Activated T-cell treated with anti-CD3 and anti-CD28 coated beads, Interleukin-2, amount 50 U/mL, for 24 hours (primary cell): ENCODE results near the gene KYAT1.
A peak's percentile ranks its signal among the peaks of the same experiment; 100 is the strongest.
"Not testable (repeated sequence)": the region's sequence is repeated elsewhere in the genome, so short reads cannot be mapped to it uniquely, and the experiment has no call there.

Experiments used
- DNase-seq: peaks from one replicate; pipeline ENCODE4 v3.0.0-alpha.2; 2020
- H3K27ac Mint-ChIP-seq: 2 replicates; pipeline ENCODE4 v1.8.0; 2020; ENCODE audit warnings: mild to moderate bottlenecking, mixed read lengths
- H3K27me3 Mint-ChIP-seq: 2 replicates; pipeline ENCODE4 v1.8.0; 2020; ENCODE audit warnings: mixed read lengths
- H3K36me3 Mint-ChIP-seq: 2 replicates; pipeline ENCODE4 v1.8.0; 2020; ENCODE audit warnings: low read depth, mixed read lengths
- H3K4me1 Mint-ChIP-seq: 2 replicates; pipeline ENCODE4 v1.8.0; 2020; ENCODE audit warnings: low read depth, mixed read lengths
- H3K4me3 Mint-ChIP-seq: 2 replicates; pipeline ENCODE4 v1.8.0; 2020; ENCODE audit warnings: mild to moderate bottlenecking, moderate library complexity, mixed read lengths
- H3K9me3 Mint-ChIP-seq: 2 replicates; pipeline ENCODE4 v1.8.0; 2020; ENCODE audit warnings: mixed read lengths

The KYAT1 gene

DNA sequence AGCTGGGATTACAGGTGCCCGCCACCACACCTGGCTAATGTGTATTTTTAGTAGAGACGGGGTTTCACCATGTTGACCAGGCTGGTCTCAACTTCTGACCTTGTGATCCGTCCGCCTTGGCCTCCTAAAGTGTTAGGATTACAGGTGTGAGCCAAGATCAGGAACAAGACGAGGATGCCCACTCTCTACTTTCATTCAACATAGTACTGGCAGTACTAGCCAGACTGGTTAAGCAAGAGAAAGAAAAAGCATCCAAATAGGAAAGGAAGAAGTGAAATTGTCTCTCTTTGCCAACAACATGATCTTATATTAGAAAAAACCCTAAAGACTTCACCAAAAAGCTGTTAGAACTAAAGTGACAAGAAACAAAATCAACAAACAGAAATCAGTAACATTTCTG is 70.9 kb downstream of the KYAT1 start:
- no peak overlapping the region for H3K27ac Mint-ChIP-seq
- DNase-seq, result no peak
- no peaks in the 10 kb centered on the region for H3K9me3 Mint-ChIP-seq
- no peak overlapping the region for H3K4me3 Mint-ChIP-seq
- H3K27me3 Mint-ChIP-seq, result no peaks in the 10 kb centered on the region
- peaks cover 23% of the 10 kb centered on the region for H3K36me3 Mint-ChIP-seq
- H3K4me1 Mint-ChIP-seq, result no peaks in the 10 kb centered on the region

DNA sequence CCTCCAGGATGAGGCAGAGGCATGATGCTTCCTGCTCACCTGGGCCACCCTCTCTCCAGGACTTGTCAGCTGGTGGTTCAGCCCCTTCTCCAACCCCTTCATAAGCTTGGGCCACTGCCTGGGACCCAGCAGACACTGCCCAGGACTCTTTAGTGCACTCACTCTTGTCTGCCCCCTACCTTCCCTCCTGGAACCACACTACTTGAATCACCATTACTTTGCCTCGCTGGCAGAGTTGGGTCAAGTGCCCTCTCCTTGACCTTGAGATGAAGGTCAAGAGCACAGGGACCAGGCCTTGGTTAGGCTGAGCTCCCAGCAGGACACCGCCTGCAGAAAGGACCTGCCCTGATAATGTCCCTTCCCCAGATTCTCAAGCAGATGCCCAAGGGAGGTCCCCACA is 71.9 kb downstream of the KYAT1 start:
- DNase-seq, result no peak
- no peak overlapping the region for H3K4me3 Mint-ChIP-seq
- H3K9me3 Mint-ChIP-seq, result no peaks in the 10 kb centered on the region
- no peaks in the 10 kb centered on the region for H3K4me1 Mint-ChIP-seq
- H3K27me3 Mint-ChIP-seq, result no peaks in the 10 kb centered on the region
- H3K36me3 Mint-ChIP-seq, result peaks cover 32% of the 10 kb centered on the region
- peak overlapping the region; percentile 7 for H3K27ac Mint-ChIP-seq

GRCh38 chr9:128809036-128809599 is 72.6 kb downstream of the KYAT1 start:
- H3K27ac Mint-ChIP-seq, result no peak overlapping the region
- no peak overlapping the region for H3K4me3 Mint-ChIP-seq
- H3K4me1 Mint-ChIP-seq, result no peaks in the 10 kb centered on the region
- no peaks in the 10 kb centered on the region for H3K9me3 Mint-ChIP-seq
- no peaks in the 10 kb centered on the region for H3K27me3 Mint-ChIP-seq
- peaks cover 37% of the 10 kb centered on the region for H3K36me3 Mint-ChIP-seq
- no peak for DNase-seq

- Mint-ChIP-seq H3K36me3 (peaks cover 43% of the 10 kb centered on the region), H3K9me3 (no peaks in the 10 kb centered on the region), H3K27ac (no peak overlapping the region), H3K27me3 (no peaks in the 10 kb centered on the region), H3K4me3 (no peak overlapping the region), H3K4me1 (no peaks in the 10 kb centered on the region)
- no peak for DNase-seq
Observed at GRCh38 chr9:128808543-128808942, 73.2 kb downstream of the KYAT1 start.

DNA sequence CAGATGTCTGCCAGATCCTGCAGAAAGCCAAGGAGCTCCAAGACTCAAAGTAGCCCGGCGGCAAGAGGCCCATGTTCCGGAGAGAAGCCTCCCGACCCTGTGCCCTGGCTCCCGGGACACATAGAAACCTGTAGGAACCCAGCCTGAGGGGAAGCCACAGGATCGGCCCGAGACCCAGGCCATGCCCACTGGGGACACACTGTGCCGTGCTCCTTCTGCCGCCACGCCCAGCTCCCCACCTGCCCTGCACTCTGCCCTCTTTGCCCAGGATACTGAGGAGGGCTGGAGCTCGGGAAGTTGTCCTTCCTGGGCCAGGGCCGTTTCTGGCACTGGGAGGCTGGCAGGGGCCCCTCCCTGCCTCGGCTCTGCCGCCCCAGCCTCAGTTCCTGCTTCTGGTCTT is 73.9 kb downstream of the KYAT1 start:
- Mint-ChIP-seq H3K9me3 (no peaks in the 10 kb centered on the region), H3K4me1 (no peaks in the 10 kb centered on the region), H3K4me3 (no peak overlapping the region), H3K27me3 (no peaks in the 10 kb centered on the region), H3K27ac (no peak overlapping the region), H3K36me3 (peaks cover 50% of the 10 kb centered on the region)
- DNase-seq, result no peak

DNA sequence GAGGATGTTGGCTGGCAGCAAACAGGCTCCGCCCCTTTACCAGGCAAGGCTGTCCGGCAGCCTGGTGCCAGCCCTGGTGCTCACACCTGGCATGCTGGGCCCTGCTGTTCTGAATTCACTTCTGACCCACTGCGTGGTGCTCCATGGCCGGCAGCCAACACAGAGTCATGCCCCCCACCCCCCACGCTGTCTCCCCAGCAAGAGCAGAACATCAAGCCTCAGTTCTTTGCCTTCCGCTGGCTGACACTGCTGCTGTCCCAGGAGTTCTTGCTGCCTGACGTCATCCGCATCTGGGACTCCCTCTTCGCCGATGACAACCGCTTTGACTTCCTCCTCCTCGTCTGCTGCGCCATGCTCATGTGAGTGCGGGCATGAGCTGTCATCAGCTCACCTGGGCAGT is 76.1 kb downstream of the KYAT1 start:
- H3K27ac Mint-ChIP-seq, result no peak overlapping the region
- H3K9me3 Mint-ChIP-seq, result no peaks in the 10 kb centered on the region
- DNase-seq, result no peak
- H3K4me3 Mint-ChIP-seq, result no peak overlapping the region
- H3K4me1 Mint-ChIP-seq, result no peaks in the 10 kb centered on the region
- H3K27me3 Mint-ChIP-seq, result no peaks in the 10 kb centered on the region
- H3K36me3 Mint-ChIP-seq, result peaks cover 62% of the 10 kb centered on the region

DNA sequence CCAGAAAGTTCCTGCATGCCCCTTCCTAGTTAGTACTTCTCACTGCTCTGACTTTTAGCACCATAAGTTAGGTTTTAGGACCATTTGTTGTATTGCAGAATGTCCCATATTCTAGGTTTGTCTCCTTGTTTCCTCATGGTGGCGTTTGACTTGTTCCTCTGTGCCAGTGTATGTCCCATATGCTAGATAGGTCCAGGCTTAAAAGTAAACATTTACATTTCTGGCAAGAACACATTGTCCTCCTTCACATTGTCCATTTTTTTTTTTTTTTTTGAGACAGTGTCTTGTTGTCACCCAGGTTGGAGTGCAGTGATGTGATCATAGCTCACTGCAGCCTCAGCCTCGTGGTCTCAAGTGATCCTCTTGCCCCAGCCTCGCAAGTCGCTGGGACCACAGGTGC is 79.3 kb downstream of the KYAT1 start:
- no peaks in the 10 kb centered on the region for H3K9me3 Mint-ChIP-seq
- H3K27me3 Mint-ChIP-seq, result no peaks in the 10 kb centered on the region
- H3K36me3 Mint-ChIP-seq, result peaks cover 83% of the 10 kb centered on the region
- DNase-seq, result no peak
- no peaks in the 10 kb centered on the region for H3K4me1 Mint-ChIP-seq
- no peak overlapping the region for H3K4me3 Mint-ChIP-seq
- no peak overlapping the region for H3K27ac Mint-ChIP-seq

- Mint-ChIP-seq H3K27me3 (no peaks in the 10 kb centered on the region), H3K4me3 (no peak overlapping the region), H3K36me3 (peaks cover 74% of the 10 kb centered on the region), H3K27ac (peak overlapping the region; percentile 44), H3K4me1 (no peaks in the 10 kb centered on the region), H3K9me3 (no peaks in the 10 kb centered on the region)
- no peak for DNase-seq
Observed at GRCh38 chr9:128800061-128800460, 81.7 kb downstream of the KYAT1 start.

GRCh38 chr9:128798896-128799295 is 82.9 kb downstream of the KYAT1 start:
- DNase-seq, result no peak
- Mint-ChIP-seq H3K9me3 (no peaks in the 10 kb centered on the region), H3K36me3 (peaks cover 77% of the 10 kb centered on the region), H3K27ac (no peak overlapping the region), H3K4me3 (no peak overlapping the region), H3K4me1 (no peaks in the 10 kb centered on the region), H3K27me3 (no peaks in the 10 kb centered on the region)

- not testable (repeated sequence) for H3K4me3 Mint-ChIP-seq, H3K27ac Mint-ChIP-seq, H3K9me3 Mint-ChIP-seq, H3K4me1 Mint-ChIP-seq, DNase-seq, H3K27me3 Mint-ChIP-seq
- H3K36me3 Mint-ChIP-seq, result peaks cover 87% of the 10 kb centered on the region
Observed at GRCh38 chr9:128794961-128795360, 86.8 kb downstream of the KYAT1 start.

- DNase-seq, result no peak
- Mint-ChIP-seq H3K9me3 (no peaks in the 10 kb centered on the region), H3K4me1 (peaks cover 15% of the 10 kb centered on the region), H3K36me3 (peaks cover 82% of the 10 kb centered on the region), H3K4me3 (no peak overlapping the region), H3K27me3 (no peaks in the 10 kb centered on the region), H3K27ac (peak overlapping the region; percentile 80)
Observed at GRCh38 chr9:128792978-128793686, 88.6 kb downstream of the KYAT1 start.

GRCh38 chr9:128792134-128792533 is 89.6 kb downstream of the KYAT1 start:
- no peak overlapping the region for H3K4me3 Mint-ChIP-seq

GRCh38 chr9:128790536-128790935 is 91.2 kb downstream of the KYAT1 start:
- peaks cover 69% of the 10 kb centered on the region for H3K36me3 Mint-ChIP-seq
- no peaks in the 10 kb centered on the region for H3K9me3 Mint-ChIP-seq
- H3K4me1 Mint-ChIP-seq, result peaks cover 24% of the 10 kb centered on the region
- peak overlapping the region; percentile 30 for H3K27ac Mint-ChIP-seq
- no peaks in the 10 kb centered on the region for H3K27me3 Mint-ChIP-seq
- no peak for DNase-seq
- no peak overlapping the region for H3K4me3 Mint-ChIP-seq

More at GRCh38 chr9:128792134-128792533, 89.6 kb downstream of the KYAT1 start:
- H3K27me3 Mint-ChIP-seq, result no peaks in the 10 kb centered on the region
- no peaks in the 10 kb centered on the region for H3K9me3 Mint-ChIP-seq
- H3K27ac Mint-ChIP-seq, result no peak overlapping the region
- H3K36me3 Mint-ChIP-seq, result peaks cover 79% of the 10 kb centered on the region
- peaks cover 19% of the 10 kb centered on the region for H3K4me1 Mint-ChIP-seq
- no peak for DNase-seq

GRCh38 chr9:128788445-128788844 is 93.3 kb downstream of the KYAT1 start:
- Mint-ChIP-seq H3K4me3 (peak overlapping the region; percentile 88), H3K9me3 (no peaks in the 10 kb centered on the region), H3K27ac (peak overlapping the region; percentile 90), H3K4me1 (peaks cover 27% of the 10 kb centered on the region), H3K27me3 (no peaks in the 10 kb centered on the region), H3K36me3 (peaks cover 53% of the 10 kb centered on the region)
- no peak for DNase-seq

- Mint-ChIP-seq H3K4me1 (peaks cover 27% of the 10 kb centered on the region), H3K27me3 (no peaks in the 10 kb centered on the region), H3K36me3 (peaks cover 45% of the 10 kb centered on the region), H3K27ac (peak overlapping the region; percentile 90), H3K9me3 (no peaks in the 10 kb centered on the region), H3K4me3 (peak overlapping the region; percentile 88)
- DNase-seq, result peak; percentile 34
Observed at GRCh38 chr9:128787659-128788058, 94.1 kb downstream of the KYAT1 start.
